Measurements from ENCODE around the gene INKA2. TPM values are rescaled to one million over a fixed set of nuclear protein-coding genes. Genes with fewer than 3 reads are reported as not detected.

INKA2 gene
- total and polyA plus RNA-seq, 2 of the 4 experiments (the other 2 are of a cell fraction), result 2.2 to 2.6 TPM

DNA sequence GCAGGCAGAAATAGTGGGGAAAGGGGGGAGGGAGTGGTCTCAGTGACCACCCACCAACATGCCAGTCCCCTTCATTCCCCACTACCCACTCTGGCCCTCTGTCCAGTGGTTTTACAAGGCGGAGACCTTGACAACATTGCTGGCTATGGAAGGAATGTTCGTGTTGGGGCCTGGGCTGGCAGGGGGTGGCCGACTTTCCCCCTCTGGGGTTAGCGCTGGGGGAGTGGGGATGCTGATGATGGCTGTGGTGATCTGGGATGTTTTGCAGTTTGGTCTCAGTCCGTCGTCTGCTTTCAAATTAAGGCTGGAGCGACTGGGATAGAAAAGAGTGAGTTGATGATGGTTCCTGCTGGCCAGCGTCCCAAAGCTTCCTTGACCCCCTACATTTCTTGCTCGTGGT, 36.8 kb upstream of the INKA2 start:
- H2BK5ac ChIP-seq (ENCODE audit: low read depth, low read length, poor library complexity, severe bottlenecking), result no peak overlapping the region
- H4K5ac ChIP-seq (ENCODE audit: low read depth, low read length), result peak overlapping the region; percentile 1; the same call in 1 of the 2 replicates
- H3K27ac ChIP-seq (ENCODE audit: insufficient read depth, low read length), result peak overlapping the region; percentile 54; the same call in 1 of the 2 replicates
- 80% methylated on average over 2 of the region's 9 CpGs; no CpG with 5 or more reads in 1 of the 2 experiments for WGBS, 2 experiments (ENCODE audit: extremely low coverage in 2 of 2, insufficient read length in 1 of 2)
- H3K18ac ChIP-seq (ENCODE audit: low read depth, low read length), result peak overlapping the region; percentile 60; the same call in 1 of the 2 replicates
- no peaks in the 10 kb centered on the region; a peak in 1 of 4 replicates for H3K79me1 ChIP-seq (ENCODE audit: low read depth in 1 of 2, low read length in 2 of 2)
- ChIA-PET CTCF (interaction anchor here (0.5 kb wide), 1 partner anchor 212 kb away, joined by 3 read pairs; no protein-coding TSS in a partner anchor), POLR2A (ENCODE audit: unreplicated experiment) (no interaction called here)
- H2BK15ac ChIP-seq (ENCODE audit: low read depth, low read length), result peak overlapping the region; percentile 66; the same call in 2 of the 3 replicates
- H3K14ac ChIP-seq (replicated peaks; ENCODE audit: low read depth, low read length), result peak overlapping the region; percentile 72
- no peak overlapping the region for H2AK9ac ChIP-seq (replicated peaks; ENCODE audit: low read depth, low read length, poor library complexity)
- no peaks in the 10 kb centered on the region for H3K9me3 ChIP-seq (ENCODE audit: control insufficient read depth, insufficient read depth, low read length)
- no peaks in the 10 kb centered on the region for H3K36me3 ChIP-seq (ENCODE audit: control insufficient read depth, insufficient read depth, low read length)
- H3K23ac ChIP-seq (ENCODE audit: low read depth, low read length), result peak overlapping the region; percentile 76; the same call in 1 of the 2 replicates
- peak overlapping the region; percentile 43; the same call in 1 of the 2 replicates for H2AK5ac ChIP-seq (ENCODE audit: low read depth, low read length)
- H2BK120ac ChIP-seq (ENCODE audit: low read depth, low read length), result peak overlapping the region; percentile 82
- peak overlapping the region; percentile 90 for H4K91ac ChIP-seq (ENCODE audit: insufficient read depth, low read depth, low read length)
- peak overlapping the region; percentile 41; the same call in 1 of the 2 replicates for H3K56ac ChIP-seq (ENCODE audit: extremely low read depth, insufficient read depth, low read length)
- H3K4me3 ChIP-seq (ENCODE audit: insufficient read depth, low read depth, low read length), result no peak overlapping the region
- peak overlapping the region; percentile 19 to 74; a peak in 2 of 4 replicates for H4K8ac ChIP-seq (ENCODE audit: low read depth in 2 of 2, low read length in 2 of 2)
- H2BK20ac ChIP-seq (ENCODE audit: low read depth, low read length), result peak overlapping the region; percentile 84
- H4K20me1 ChIP-seq (ENCODE audit: insufficient read depth, low read length), result no peaks in the 10 kb centered on the region
- no TSS peak for BruUV-seq (replicated peaks)
- no peak overlapping the region for H3K4me2 ChIP-seq (ENCODE audit: low read depth, low read length)
- H3K4me1 ChIP-seq (ENCODE audit: control insufficient read depth, insufficient read depth, low read length), result peaks cover 23% of the 10 kb centered on the region
- in situ Hi-C loops (cut with MboI; ENCODE audit: low sequenced_read_pairs), result no loop called here
- no peaks in the 10 kb centered on the region; the same call in 1 of the 2 replicates for H3K27me3 ChIP-seq (ENCODE audit: control insufficient read depth, insufficient read depth, low read length)
- no peak overlapping the region for H3K9ac ChIP-seq (ENCODE audit: low read depth, low read length)
- intact Hi-C loops (cut with micrococcal nuclease), result loop anchor here (5.0 kb wide), 4 partner anchors 101 to 586 kb away; no protein-coding TSS in a partner anchor
- H3K4ac ChIP-seq (ENCODE audit: low read depth, low read length), result peak overlapping the region; percentile 77
- TF ChIP-seq POLR2A (IDR thresholded peaks at IDR 0.05; ENCODE audit: low read depth, low read length) (no peak), USF2 (IDR thresholded peaks at IDR 0.05; ENCODE audit: low read depth, low read length) (no peak), RAD21 (IDR thresholded peaks at IDR 0.05; ENCODE audit: low read length) (no peak), CHD1 (IDR thresholded peaks at IDR 0.05; ENCODE audit: low read depth, low read length) (no peak), MAZ (IDR thresholded peaks at IDR 0.05; ENCODE audit: borderline replicate concordance, low read depth, low read length) (no peak), FOS (IDR thresholded peaks at IDR 0.05; ENCODE audit: low read depth, low read length) (no peak), SMC3 (IDR thresholded peaks at IDR 0.05; ENCODE audit: low read depth, low read length) (no peak), MAFK (IDR thresholded peaks at IDR 0.05; ENCODE audit: low read depth, low read length) (no peak), RFX5 (IDR thresholded peaks at IDR 0.05; ENCODE audit: low read depth, low read length) (no peak), CEBPB (IDR thresholded peaks at IDR 0.05; ENCODE audit: low read depth, low read length) (no peak), NFE2L2 (IDR thresholded peaks at IDR 0.05; ENCODE audit: low read depth, low read length) (no peak)
- peaks cover 7% of the 10 kb centered on the region for H3K9me1 ChIP-seq (ENCODE audit: insufficient read depth, low read length)
- ATAC-seq (ENCODE audit: low read depth) (peak; percentile 18), DNase-seq (no peak)
- H2AFZ ChIP-seq (replicated peaks; ENCODE audit: low read length, poor library complexity), result peak overlapping the region; percentile 58
- dilution Hi-C loops (cut with HindIII; ENCODE audit: low sequenced_read_pairs, unreplicated experiment), result no loop called here
